HL-60/S4 treated with retinoic acid at 250 ng/mL for 4 days and 3 days (cell line): ENCODE measurements around the gene NPR1.
"Not testable (repeated sequence)": the region's sequence is repeated elsewhere in the genome, so short reads cannot be mapped to it uniquely, and the experiment has no call there.

ENCODE experiments used
- in situ Hi-C: fragments of 300-500 bp; cut with MboI; formaldehyde crosslinking; loops from 2 replicates; pipeline ENCODE4 v1.7.0; 2022; ENCODE audit warnings: low sequenced_read_pairs

Gene NPR1

DNA sequence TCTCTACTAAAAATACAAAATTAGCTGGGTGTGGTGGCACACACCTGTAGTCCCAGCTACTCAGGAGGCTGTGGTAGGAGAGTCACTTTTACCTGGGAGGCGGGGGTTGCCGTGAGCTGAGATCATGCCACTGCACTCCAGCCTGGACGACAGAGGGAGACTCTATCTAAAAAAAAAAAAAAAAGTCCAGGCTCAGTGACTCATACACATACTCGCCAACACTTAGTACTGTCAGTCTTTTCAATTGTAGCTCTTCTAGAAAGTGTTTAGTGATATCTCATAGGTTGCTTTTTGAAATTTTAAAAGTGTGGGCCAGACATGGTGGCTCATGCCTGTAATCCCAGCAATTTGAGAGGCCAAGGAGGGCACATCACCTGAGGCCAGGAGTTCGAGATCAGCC lies 37.7 kb downstream of the NPR1 start:
- in situ Hi-C loops: not testable (repeated sequence)

GRCh38 chr1:153717330-153717729 lies 38.8 kb downstream of the NPR1 start:
- in situ Hi-C loops: no loop called here

DNA sequence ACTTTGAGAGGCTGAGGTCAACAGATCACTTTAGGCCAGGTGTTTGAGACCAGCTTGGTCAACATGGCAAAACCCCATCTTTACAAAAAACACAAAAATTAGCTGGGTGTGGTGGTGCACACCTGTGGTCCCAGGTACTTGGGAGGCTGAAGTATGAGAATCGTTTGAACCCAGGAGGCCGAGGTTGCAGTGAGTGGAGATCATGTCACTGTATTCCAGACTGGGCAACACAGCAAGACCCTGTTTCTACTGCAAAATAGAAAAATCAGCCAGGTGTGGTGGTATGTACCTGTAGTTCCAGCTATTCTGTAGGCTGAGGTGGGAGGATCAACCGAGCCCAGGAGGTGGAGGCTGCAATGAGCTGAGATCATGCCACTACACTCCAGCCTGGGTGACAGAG lies 45.2 kb downstream of the NPR1 start:
- in situ Hi-C loops: no loop called here

- in situ Hi-C loops: not testable (repeated sequence)
These were observed 46.1 kb downstream of the NPR1 start for GRCh38 chr1:153724634-153725033.

- in situ Hi-C loops: no loop called here
These were observed 49.2 kb downstream of the NPR1 start, which contains the start of gene INTS3 for GRCh38 chr1:153727463-153728304. INTS3 (plus strand) TSS chr1:153728050; CDS start chr1:153728635, 585 bp downstream.

DNA sequence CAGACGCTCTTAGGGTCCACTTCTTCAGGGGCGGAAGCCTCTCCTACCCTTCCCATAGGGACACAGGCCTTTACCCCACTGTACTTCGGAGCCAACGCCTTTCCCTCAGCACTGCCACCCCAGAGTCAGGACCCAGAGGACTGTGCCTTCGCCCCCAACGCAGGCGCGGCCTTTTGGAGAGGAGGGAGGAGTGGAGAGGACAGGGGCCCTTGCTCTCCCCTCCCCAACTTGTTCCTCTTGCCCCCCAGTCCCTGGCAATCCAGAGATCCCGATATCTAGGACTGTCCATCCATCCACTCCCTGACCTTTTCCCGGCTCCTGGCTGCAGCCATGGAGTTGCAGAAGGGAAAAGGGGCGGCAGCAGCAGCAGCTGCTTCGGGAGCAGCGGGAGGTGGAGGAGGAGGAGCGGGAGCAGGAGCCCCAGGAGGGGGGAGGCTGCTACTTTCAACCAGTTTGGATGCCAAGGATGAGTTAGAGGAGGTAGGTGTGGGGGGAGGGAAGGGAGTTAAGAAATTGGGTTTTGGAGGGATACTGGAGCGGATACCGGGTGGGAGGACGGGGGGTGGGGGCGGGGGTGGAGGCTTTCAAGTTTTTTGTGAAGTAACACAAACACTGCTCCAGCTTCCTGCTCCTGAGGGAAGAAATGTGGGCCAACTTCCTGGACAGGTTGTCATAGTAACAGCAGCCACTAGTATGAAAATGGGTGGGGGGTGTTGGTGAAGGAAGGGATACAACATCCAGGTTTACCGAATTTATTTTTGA lies 50.0 kb downstream of the NPR1 start:
- in situ Hi-C loops: no loop called here

GRCh38 chr1:153730468-153730988 lies 52.0 kb downstream of the NPR1 start:
- in situ Hi-C loops: no loop called here

DNA sequence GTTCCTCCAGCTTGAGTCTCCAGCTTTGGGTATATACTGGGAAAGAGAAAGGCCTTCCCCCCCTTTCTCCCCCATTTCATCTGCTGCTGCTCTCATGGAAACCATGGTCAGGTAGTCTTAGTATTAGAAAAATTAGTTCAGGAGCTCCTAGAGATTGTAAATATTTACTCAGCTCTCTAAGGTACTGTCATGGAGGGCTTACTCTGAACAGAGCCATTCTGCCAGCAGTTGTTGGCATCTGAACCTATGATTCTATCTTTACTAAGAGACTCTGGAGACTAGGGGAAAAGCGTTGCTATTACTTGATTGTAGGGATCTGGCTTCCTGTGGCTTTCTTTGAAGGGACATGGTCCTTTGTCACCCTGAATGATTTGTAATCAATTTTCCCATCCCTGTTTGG lies 55.5 kb downstream of the NPR1 start:
- in situ Hi-C loops: no loop called here

GRCh38 chr1:153734396-153735089 lies 56.1 kb downstream of the NPR1 start:
- in situ Hi-C loops: no loop called here

- in situ Hi-C loops: no loop called here
These were observed 56.6 kb downstream of the NPR1 start for GRCh38 chr1:153735090-153735420.

- in situ Hi-C loops: no loop called here
These were observed 63.5 kb downstream of the NPR1 start for GRCh38 chr1:153741986-153742385.

DNA sequence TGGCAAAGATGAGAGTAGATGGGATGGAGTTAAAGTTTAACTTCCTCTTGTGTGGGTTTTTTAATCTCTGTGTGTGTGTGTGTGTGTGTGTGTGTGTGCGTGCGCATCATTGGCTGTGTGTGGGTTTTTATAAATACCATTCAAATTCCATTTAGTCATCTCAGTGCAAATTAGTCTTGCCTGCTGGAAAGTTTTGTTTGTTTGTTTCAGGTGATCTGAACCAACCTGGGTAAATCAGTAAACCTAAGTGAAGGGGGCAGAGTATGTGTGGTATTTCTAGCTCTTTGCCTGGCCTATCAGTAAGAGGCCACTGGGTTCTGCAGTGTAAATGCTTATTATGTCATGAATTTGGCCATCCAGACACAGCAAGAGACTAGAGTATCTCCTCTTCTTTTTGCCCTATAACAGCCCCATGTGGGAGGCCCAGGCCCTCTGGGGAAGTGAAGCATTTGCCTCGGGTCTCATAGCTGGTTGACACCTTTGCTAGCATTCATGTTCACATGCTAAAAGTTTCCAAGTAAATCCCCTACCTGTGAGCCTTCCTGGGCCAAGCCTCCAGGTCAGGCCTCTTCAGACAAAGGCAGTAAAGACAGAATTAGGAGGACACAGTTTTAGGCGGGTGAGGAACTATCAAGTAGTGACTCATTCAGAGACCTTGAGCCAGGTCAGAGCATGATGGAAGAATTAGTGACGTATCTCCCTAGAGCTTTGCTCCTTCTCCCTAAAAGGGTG lies 64.1 kb downstream of the NPR1 start:
- in situ Hi-C loops: no loop called here
